Lower lobe of right lung (tissue), 2 donors: ENCODE measurements around the gene HEPACAM2. TPM values are rescaled to one million over a fixed set of nuclear protein-coding genes. Genes with fewer than 3 reads are reported as not detected.

Experiments used
- ATAC-seq, 2 donors: fragments of 200-7000 bp; cut with Tn5 transposase; one replicate each; pipeline ENCODE4 v1.9.1; 2020 to 2022; ENCODE audit warnings: mild to moderate bottlenecking in 2 of 2, moderate library complexity in 2 of 2
- DNase-seq: peaks from one replicate; pipeline ENCODE4 v3.0.0-alpha.2; 2020
- H3K27ac ChIP-seq: fragments of 200-600 bp; one replicate; pipeline ENCODE4 v1.8.0; 2022
- H3K27me3 ChIP-seq: fragments of 200-600 bp; one replicate; pipeline ENCODE4 v1.8.0; 2022; ENCODE audit warnings: low read depth
- H3K36me3 ChIP-seq: fragments of 200-600 bp; one replicate; pipeline ENCODE4 v1.8.0; 2022; ENCODE audit warnings: mild to moderate bottlenecking
- H3K4me1 ChIP-seq: fragments of 200-600 bp; one replicate; pipeline ENCODE4 v1.8.0; 2022
- H3K4me3 ChIP-seq: fragments of 200-600 bp; one replicate; pipeline ENCODE4 v1.8.0; 2022; ENCODE audit warnings: mild to moderate bottlenecking
- H3K9me3 ChIP-seq: fragments of 200-600 bp; one replicate; pipeline ENCODE4 v1.8.0; 2022
- intact Hi-C: fragments of 100-400 bp; cut with DNase I; formaldehyde crosslinking; loops from one replicate; pipeline ENCODE4 v1.11.0; 2022
- total RNA-seq: library from RNA; stranded (reverse); fragmentation: NEBNext Ultra II Directional; extraction: Animal tissue kit (Norgen Biotek cat#: 25700); gene quantifications from one replicate; pipeline ENCODE4 v1.2.1, GENCODE V29; 2021
- TF ChIP-seq, protein P1 (sequence below): fragments of 200-600 bp; IDR thresholded peaks from one replicate; pipeline ENCODE4 v1.8.0; 2022; ENCODE audit warnings: antibody characterized with exemption, mild to moderate bottlenecking
- donor health status: DM: no; HTN: yes; CAD: no; lungs with severe emphysema.

Gene HEPACAM2
- total RNA-seq, 1 donor from 2014 or later, result 0.18 TPM

DNA sequence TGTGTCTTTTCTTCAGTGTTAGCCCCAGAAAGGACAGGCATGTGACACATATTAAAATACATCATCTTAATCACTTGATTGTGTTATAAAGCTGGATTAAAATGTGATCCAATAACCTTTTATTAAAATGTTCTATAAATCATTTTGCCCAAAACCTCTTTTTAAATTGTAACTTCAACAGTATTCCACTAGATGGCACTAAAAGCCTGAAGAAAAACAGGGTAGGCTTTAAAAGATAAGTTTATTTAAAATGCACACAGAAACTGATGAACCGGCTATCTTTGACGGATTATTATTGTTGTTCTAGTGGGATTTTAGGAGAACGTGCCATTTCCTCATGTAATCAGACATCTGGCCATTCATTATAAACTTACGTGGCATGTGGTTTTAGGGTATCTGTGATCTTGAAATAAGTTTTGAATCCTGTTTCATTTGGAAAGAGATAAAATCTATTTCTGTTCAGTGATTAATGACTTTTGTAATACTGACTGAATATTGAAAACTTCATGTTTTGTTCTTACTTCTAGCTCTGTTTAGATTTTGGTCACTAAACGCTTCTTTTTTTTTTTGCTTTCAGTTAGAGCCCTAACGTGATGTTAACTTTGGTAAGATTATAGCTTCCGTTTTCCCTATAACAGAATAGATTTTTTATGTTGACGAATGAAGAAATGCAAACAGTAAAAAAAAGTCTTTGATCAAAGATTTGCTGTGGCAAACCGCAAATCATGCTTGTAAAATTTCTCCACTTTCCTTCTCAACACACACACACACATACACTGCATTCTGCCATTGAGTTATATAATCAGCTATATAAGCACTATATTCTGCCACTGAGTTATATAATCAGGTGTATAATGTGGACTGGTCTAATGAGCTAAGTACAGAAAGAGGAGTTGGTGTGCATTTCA, 19.5 kb upstream of the HEPACAM2 start:
- TF ChIP-seq, protein P1, sequence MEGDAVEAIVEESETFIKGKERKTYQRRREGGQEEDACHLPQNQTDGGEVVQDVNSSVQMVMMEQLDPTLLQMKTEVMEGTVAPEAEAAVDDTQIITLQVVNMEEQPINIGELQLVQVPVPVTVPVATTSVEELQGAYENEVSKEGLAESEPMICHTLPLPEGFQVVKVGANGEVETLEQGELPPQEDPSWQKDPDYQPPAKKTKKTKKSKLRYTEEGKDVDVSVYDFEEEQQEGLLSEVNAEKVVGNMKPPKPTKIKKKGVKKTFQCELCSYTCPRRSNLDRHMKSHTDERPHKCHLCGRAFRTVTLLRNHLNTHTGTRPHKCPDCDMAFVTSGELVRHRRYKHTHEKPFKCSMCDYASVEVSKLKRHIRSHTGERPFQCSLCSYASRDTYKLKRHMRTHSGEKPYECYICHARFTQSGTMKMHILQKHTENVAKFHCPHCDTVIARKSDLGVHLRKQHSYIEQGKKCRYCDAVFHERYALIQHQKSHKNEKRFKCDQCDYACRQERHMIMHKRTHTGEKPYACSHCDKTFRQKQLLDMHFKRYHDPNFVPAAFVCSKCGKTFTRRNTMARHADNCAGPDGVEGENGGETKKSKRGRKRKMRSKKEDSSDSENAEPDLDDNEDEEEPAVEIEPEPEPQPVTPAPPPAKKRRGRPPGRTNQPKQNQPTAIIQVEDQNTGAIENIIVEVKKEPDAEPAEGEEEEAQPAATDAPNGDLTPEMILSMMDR, result peak; percentile 61
- ATAC-seq, result no peak
- intact Hi-C loops, result no loop called here

DNA sequence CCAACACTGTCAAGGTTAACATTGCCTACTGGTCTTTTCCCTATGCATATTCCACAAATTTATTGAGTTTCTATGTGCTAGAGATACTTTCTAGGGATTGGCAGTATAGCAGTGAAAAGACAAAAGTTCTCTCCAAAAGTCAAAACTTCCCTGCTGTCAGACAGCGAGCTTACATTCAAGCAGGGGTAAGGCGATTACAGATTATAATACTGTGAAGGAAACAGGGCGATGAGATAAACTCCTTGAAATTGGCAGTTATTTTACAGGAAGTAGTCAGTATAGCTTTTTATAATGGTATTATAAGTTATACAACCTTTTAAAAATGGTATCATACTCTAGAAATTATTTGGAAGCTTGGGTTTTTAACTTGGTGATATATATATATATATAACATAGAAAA, 15.8 kb upstream of the HEPACAM2 start:
- intact Hi-C loops, result no loop called here
- Histone ChIP-seq H3K36me3 (peaks cover 13% of the 10 kb centered on the region), H3K27me3 (no peaks in the 10 kb centered on the region), H3K4me3 (no peak overlapping the region), H3K27ac (no peak overlapping the region), H3K9me3 (no peaks in the 10 kb centered on the region), H3K4me1 (no peaks in the 10 kb centered on the region)
- DNase-seq (no peak), ATAC-seq (no peak)
- TF ChIP-seq, protein P1, result no peak

More for the DNA sequence above, 19.5 kb upstream of the HEPACAM2 start:
- peaks cover 9% of the 10 kb centered on the region for H3K36me3 ChIP-seq
- H3K4me3 ChIP-seq, result no peak overlapping the region
- no peak for DNase-seq
- no peak overlapping the region for H3K27ac ChIP-seq
- H3K27me3 ChIP-seq, result no peaks in the 10 kb centered on the region
- no peaks in the 10 kb centered on the region for H3K4me1 ChIP-seq
- no peaks in the 10 kb centered on the region for H3K9me3 ChIP-seq

DNA sequence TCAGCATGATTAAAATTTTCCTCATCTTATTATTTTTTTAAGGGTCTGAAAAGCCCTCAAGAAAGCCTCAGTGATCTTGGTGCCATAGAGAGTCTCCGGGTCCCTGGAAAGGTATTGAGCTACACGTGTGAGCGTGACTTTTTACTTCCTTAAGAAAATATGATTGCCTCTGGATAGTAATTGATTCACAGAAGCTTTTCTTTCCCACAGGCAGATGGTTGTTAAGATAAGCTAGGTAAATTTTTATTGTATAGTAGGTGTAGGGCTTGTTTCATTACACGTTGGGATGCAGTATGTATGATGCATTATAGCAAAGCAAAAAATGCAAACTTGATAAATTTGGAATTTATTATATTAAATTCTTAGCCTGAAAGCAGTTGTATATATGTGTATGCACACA, 13.6 kb upstream of the HEPACAM2 start:
- ATAC-seq, result no peak
- intact Hi-C loops, result no loop called here
- no peaks in the 10 kb centered on the region for H3K4me1 ChIP-seq
- H3K27ac ChIP-seq, result no peak overlapping the region
- H3K4me3 ChIP-seq, result no peak overlapping the region
- peaks cover 13% of the 10 kb centered on the region for H3K36me3 ChIP-seq
- no peaks in the 10 kb centered on the region for H3K9me3 ChIP-seq
- DNase-seq, result no peak
- TF ChIP-seq, protein P1, result no peak
- H3K27me3 ChIP-seq, result no peaks in the 10 kb centered on the region

- peaks cover 13% of the 10 kb centered on the region for H3K36me3 ChIP-seq
- no peaks in the 10 kb centered on the region for H3K9me3 ChIP-seq
- peaks cover 2% of the 10 kb centered on the region for H3K4me1 ChIP-seq
- H3K4me3 ChIP-seq, result no peak overlapping the region
- TF ChIP-seq, protein P1, result no peak
- ATAC-seq (no peak), DNase-seq (no peak)
- no peak overlapping the region for H3K27ac ChIP-seq
- H3K27me3 ChIP-seq, result no peaks in the 10 kb centered on the region
- intact Hi-C loops, result no loop called here
Measured at GRCh38 chr7:93238748-93239147, 12.5 kb upstream of the HEPACAM2 start.

GRCh38 chr7:93238131-93238530, 11.9 kb upstream of the HEPACAM2 start:
- Histone ChIP-seq H3K27me3 (no peaks in the 10 kb centered on the region), H3K36me3 (peaks cover 13% of the 10 kb centered on the region), H3K9me3 (no peaks in the 10 kb centered on the region), H3K27ac (no peak overlapping the region), H3K4me1 (peaks cover 7% of the 10 kb centered on the region), H3K4me3 (no peak overlapping the region)
- TF ChIP-seq, protein P1, result no peak
- ATAC-seq (no peak), DNase-seq (no peak)
- intact Hi-C loops, result no loop called here
